Measurements from ENCODE around the gene LCE1E. TPM values are rescaled to one million over a fixed set of nuclear protein-coding genes. Genes with fewer than 3 reads are reported as not detected.

Gene LCE1E
- polyA plus RNA-seq = not detected
- long read RNA-seq, donor 1 = 0 reads
- long read RNA-seq, donor 2 = 0 reads
- long read RNA-seq, donor 3 = 0 reads
- long read RNA-seq, donor 4 = 0 reads
- long read RNA-seq, donor 5 = 0 reads
- long read RNA-seq, donor 6 = 0 reads
- long read RNA-seq, donor 7 = 0 reads
- long read RNA-seq, donor 8 = 0 reads
- long read RNA-seq, donor 9 = 0 reads
- long read RNA-seq, donor 10 = 0 reads

GRCh38 chr1:152786077-152786476 is at the start of gene LCE1E:
LCE1E (plus strand) TSS chr1:152786257; CDS start chr1:152787300, 1,043 bp downstream.
- FAIRE-seq (no peak), DNase-seq (no peak)
- Histone ChIP-seq H3K27ac (ENCODE audit: low read depth in 1 of 3, low read length in 2 of 3) (no peak within 1 kb of the TSS), H3K4me3 (ENCODE audit: low read depth in 1 of 3, low read length in 3 of 3) (no peak within 1 kb of the TSS), H3K9me3 (ENCODE audit: control insufficient read depth in 2 of 2, insufficient read depth in 1 of 2, low read depth in 1 of 2, low read length in 1 of 2) (no peaks in the 10 kb centered on the region), H3K4me1 (ENCODE audit: control insufficient read depth in 3 of 3, insufficient read depth in 2 of 3, low read depth in 1 of 3, low read length in 2 of 3) (no peaks in the 10 kb centered on the region), H3K36me3 (ENCODE audit: control insufficient read depth in 3 of 3, insufficient read depth in 2 of 3, low read depth in 1 of 3, low read length in 3 of 3) (no peaks in the 10 kb centered on the region), H3K27me3 (ENCODE audit: control insufficient read depth in 3 of 3, insufficient read depth in 3 of 3, low read length in 3 of 3) (no peaks in the 10 kb centered on the region)
- 31 to 38% (median 31%) methylated on average over 2 of the region's 2 CpGs for WGBS, 3 donors

- no peak for DNase-seq
- Histone ChIP-seq H3K9me3 (ENCODE audit: control insufficient read depth in 2 of 2, insufficient read depth in 1 of 2, low read depth in 1 of 2, low read length in 1 of 2) (no peaks in the 10 kb centered on the region), H3K4me3 (ENCODE audit: low read depth in 1 of 3, low read length in 3 of 3) (no peak overlapping the region), H3K4me1 (ENCODE audit: control insufficient read depth in 3 of 3, insufficient read depth in 2 of 3, low read depth in 1 of 3, low read length in 2 of 3) (no peaks in the 10 kb centered on the region), H3K27me3 (ENCODE audit: control insufficient read depth in 3 of 3, insufficient read depth in 3 of 3, low read length in 3 of 3) (no peaks in the 10 kb centered on the region), H3K36me3 (ENCODE audit: control insufficient read depth in 3 of 3, insufficient read depth in 2 of 3, low read depth in 1 of 3, low read length in 3 of 3) (no peaks in the 10 kb centered on the region), H3K27ac (ENCODE audit: low read depth in 1 of 3, low read length in 2 of 3) (no peak overlapping the region)
- 66 to 77% (median 70%) methylated on average over 5 of the region's 5 CpGs for WGBS, 3 donors
- FAIRE-seq = no peak
Measured at GRCh38 chr1:152737997-152738396, 48.1 kb upstream of the LCE1E start.

DNA sequence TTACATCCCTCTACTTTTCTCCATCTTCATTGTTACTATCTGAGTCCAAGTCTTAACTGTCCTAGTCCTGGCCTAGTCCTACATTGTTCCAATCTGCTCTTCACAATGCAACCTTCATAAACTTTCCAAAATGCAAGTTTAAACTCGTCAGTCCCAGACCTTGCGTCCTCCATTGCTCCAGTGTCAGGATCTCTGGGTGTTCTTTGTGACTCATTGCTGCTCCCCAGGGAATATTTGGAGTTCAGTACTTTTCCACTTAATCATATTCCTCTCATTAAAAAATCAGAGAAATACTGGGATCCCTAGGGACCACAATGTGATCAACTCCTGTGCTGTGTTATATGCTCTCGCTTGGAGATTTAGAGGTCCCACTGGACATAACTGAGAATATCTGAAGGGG is 46.2 kb upstream of the LCE1E start:
- FAIRE-seq (no peak), DNase-seq (no peak)
- no peaks in the 10 kb centered on the region for H3K9me3 ChIP-seq (ENCODE audit: control insufficient read depth in 2 of 2, insufficient read depth in 1 of 2, low read depth in 1 of 2, low read length in 1 of 2)
- H3K27me3 ChIP-seq (ENCODE audit: control insufficient read depth in 3 of 3, insufficient read depth in 3 of 3, low read length in 3 of 3) = no peaks in the 10 kb centered on the region
- no peaks in the 10 kb centered on the region for H3K36me3 ChIP-seq (ENCODE audit: control insufficient read depth in 3 of 3, insufficient read depth in 2 of 3, low read depth in 1 of 3, low read length in 3 of 3)
- 75 to 81% (median 79%) methylated on average over 3 of the region's 3 CpGs for WGBS, 3 donors
- no peaks in the 10 kb centered on the region for H3K4me1 ChIP-seq (ENCODE audit: control insufficient read depth in 3 of 3, insufficient read depth in 2 of 3, low read depth in 1 of 3, low read length in 2 of 3)
- H3K4me3 ChIP-seq (ENCODE audit: low read depth in 1 of 3, low read length in 3 of 3) = no peak overlapping the region
- no peak overlapping the region for H3K27ac ChIP-seq (ENCODE audit: low read depth in 1 of 3, low read length in 2 of 3)

- FAIRE-seq (no peak), DNase-seq (no peak)
- Histone ChIP-seq H3K4me3 (ENCODE audit: low read depth in 1 of 3, low read length in 3 of 3) (no peak overlapping the region), H3K4me1 (ENCODE audit: control insufficient read depth in 3 of 3, insufficient read depth in 2 of 3, low read depth in 1 of 3, low read length in 2 of 3) (no peaks in the 10 kb centered on the region), H3K36me3 (ENCODE audit: control insufficient read depth in 3 of 3, insufficient read depth in 2 of 3, low read depth in 1 of 3, low read length in 3 of 3) (no peaks in the 10 kb centered on the region), H3K27me3 (ENCODE audit: control insufficient read depth in 3 of 3, insufficient read depth in 3 of 3, low read length in 3 of 3) (peaks cover 0 to 3% (median 0%) of the 10 kb centered on the region in 3 donors), H3K27ac (ENCODE audit: low read depth in 1 of 3, low read length in 2 of 3) (no peak overlapping the region), H3K9me3 (ENCODE audit: control insufficient read depth in 2 of 2, insufficient read depth in 1 of 2, low read depth in 1 of 2, low read length in 1 of 2) (no peaks in the 10 kb centered on the region)
Measured at GRCh38 chr1:152741656-152742055, 44.4 kb upstream of the LCE1E start.

DNA sequence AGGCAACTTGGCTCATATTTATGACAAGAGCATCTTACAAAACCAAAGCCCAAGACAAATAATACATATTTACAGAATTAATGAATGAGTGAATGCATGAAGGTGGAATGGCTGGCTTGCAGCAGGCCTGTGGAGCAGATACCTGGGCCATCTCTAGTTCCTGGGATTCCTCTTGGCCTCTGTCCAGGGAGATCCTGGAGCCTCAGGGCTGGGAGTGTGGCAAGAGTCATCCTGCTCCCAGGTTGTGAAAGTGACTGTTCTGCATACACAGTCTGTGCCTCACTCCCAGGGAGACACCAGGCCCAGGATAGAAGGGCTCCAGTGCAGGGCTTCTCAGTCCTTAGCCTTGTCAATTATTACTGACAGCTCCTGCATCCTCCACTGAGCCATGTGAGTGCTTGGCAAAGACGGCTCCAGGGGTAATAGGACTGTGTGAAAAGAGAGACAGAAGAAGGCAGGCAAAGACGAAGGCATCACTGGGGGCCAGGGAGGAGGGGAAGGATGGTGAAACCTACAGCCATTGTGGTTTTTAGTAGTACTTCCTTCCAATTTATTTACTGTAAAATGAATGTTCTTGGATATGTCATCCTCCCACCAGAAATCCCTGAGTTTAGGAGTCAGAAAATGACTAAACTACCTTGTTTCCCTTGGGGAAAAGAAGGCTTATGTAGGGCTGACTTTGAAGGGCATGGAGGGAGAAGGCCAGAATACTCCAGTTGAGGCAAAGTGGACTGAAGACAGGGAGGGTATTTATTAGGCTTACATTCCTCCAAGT is 42.5 kb upstream of the LCE1E start:
- DNase-seq (no peak), FAIRE-seq (no peak)
- Histone ChIP-seq H3K36me3 (ENCODE audit: control insufficient read depth in 3 of 3, insufficient read depth in 2 of 3, low read depth in 1 of 3, low read length in 3 of 3) (no peaks in the 10 kb centered on the region), H3K9me3 (ENCODE audit: control insufficient read depth in 2 of 2, insufficient read depth in 1 of 2, low read depth in 1 of 2, low read length in 1 of 2) (no peaks in the 10 kb centered on the region), H3K4me3 (ENCODE audit: low read depth in 1 of 3, low read length in 3 of 3) (no peak overlapping the region), H3K4me1 (ENCODE audit: control insufficient read depth in 3 of 3, insufficient read depth in 2 of 3, low read depth in 1 of 3, low read length in 2 of 3) (no peaks in the 10 kb centered on the region), H3K27me3 (ENCODE audit: control insufficient read depth in 3 of 3, insufficient read depth in 3 of 3, low read length in 3 of 3) (peaks cover 0 to 3% (median 0%) of the 10 kb centered on the region in 3 donors), H3K27ac (ENCODE audit: low read depth in 1 of 3, low read length in 2 of 3) (no peak overlapping the region)
- WGBS, 3 donors = 61 to 63% (median 62%) methylated on average over 2 of the region's 2 CpGs

GRCh38 chr1:152745289-152745704 is 40.8 kb upstream of the LCE1E start:
- H3K4me3 ChIP-seq (ENCODE audit: low read depth in 1 of 3, low read length in 3 of 3) = no peak overlapping the region
- FAIRE-seq = no peak
- H3K9me3 ChIP-seq (ENCODE audit: control insufficient read depth in 2 of 2, insufficient read depth in 1 of 2, low read depth in 1 of 2, low read length in 1 of 2) = no peaks in the 10 kb centered on the region
- no peaks in the 10 kb centered on the region for H3K36me3 ChIP-seq (ENCODE audit: control insufficient read depth in 3 of 3, insufficient read depth in 2 of 3, low read depth in 1 of 3, low read length in 3 of 3)
- H3K27me3 ChIP-seq (ENCODE audit: control insufficient read depth in 3 of 3, insufficient read depth in 3 of 3, low read length in 3 of 3) = peaks cover 0 to 3% (median 0%) of the 10 kb centered on the region in 3 donors
- no peaks in the 10 kb centered on the region for H3K4me1 ChIP-seq (ENCODE audit: control insufficient read depth in 3 of 3, insufficient read depth in 2 of 3, low read depth in 1 of 3, low read length in 2 of 3)
- peak in 1 of 2 donors; percentile 6 for DNase-seq
- H3K27ac ChIP-seq (ENCODE audit: low read depth in 1 of 3, low read length in 2 of 3) = no peak overlapping the region
- 32 to 56% (median 51%) methylated on average over 4 of the region's 4 CpGs for WGBS, 3 donors

- H3K4me1 ChIP-seq (ENCODE audit: control insufficient read depth in 3 of 3, insufficient read depth in 2 of 3, low read depth in 1 of 3, low read length in 2 of 3) = no peaks in the 10 kb centered on the region
Measured at GRCh38 chr1:152745765-152746444, 40.2 kb upstream of the LCE1E start.

GRCh38 chr1:152747831-152748230 is 38.2 kb upstream of the LCE1E start:
- H3K27ac ChIP-seq (ENCODE audit: low read depth in 1 of 3, low read length in 2 of 3) = no peak overlapping the region
- FAIRE-seq (no peak), DNase-seq (no peak)
- H3K4me3 ChIP-seq (ENCODE audit: low read depth in 1 of 3, low read length in 3 of 3) = no peak overlapping the region
- H3K4me1 ChIP-seq (ENCODE audit: control insufficient read depth in 3 of 3, insufficient read depth in 2 of 3, low read depth in 1 of 3, low read length in 2 of 3) = no peaks in the 10 kb centered on the region
- no peaks in the 10 kb centered on the region for H3K36me3 ChIP-seq (ENCODE audit: control insufficient read depth in 3 of 3, insufficient read depth in 2 of 3, low read depth in 1 of 3, low read length in 3 of 3)
- 43 to 51% (median 45%) methylated on average over 1 of the region's 1 CpG for WGBS, 3 donors
- no peaks in the 10 kb centered on the region for H3K9me3 ChIP-seq (ENCODE audit: control insufficient read depth in 2 of 2, insufficient read depth in 1 of 2, low read depth in 1 of 2, low read length in 1 of 2)
- peaks cover 0 to 6% (median 0%) of the 10 kb centered on the region in 3 donors for H3K27me3 ChIP-seq (ENCODE audit: control insufficient read depth in 3 of 3, insufficient read depth in 3 of 3, low read length in 3 of 3)

More at GRCh38 chr1:152745765-152746444, 40.2 kb upstream of the LCE1E start:
- Histone ChIP-seq H3K27me3 (ENCODE audit: control insufficient read depth in 3 of 3, insufficient read depth in 3 of 3, low read length in 3 of 3) (peaks cover 0 to 3% (median 0%) of the 10 kb centered on the region in 3 donors), H3K36me3 (ENCODE audit: control insufficient read depth in 3 of 3, insufficient read depth in 2 of 3, low read depth in 1 of 3, low read length in 3 of 3) (no peaks in the 10 kb centered on the region), H3K9me3 (ENCODE audit: control insufficient read depth in 2 of 2, insufficient read depth in 1 of 2, low read depth in 1 of 2, low read length in 1 of 2) (no peaks in the 10 kb centered on the region), H3K4me3 (ENCODE audit: low read depth in 1 of 3, low read length in 3 of 3) (no peak overlapping the region), H3K27ac (ENCODE audit: low read depth in 1 of 3, low read length in 2 of 3) (no peak overlapping the region)
- DNase-seq (no peak), FAIRE-seq (no peak)
- 69 to 75% (median 75%) methylated on average over 6 of the region's 6 CpGs for WGBS, 3 donors

Data from small intestine (tissue), 16 donors.